Germinal center (tissue), 1 donor: ENCODE data around the gene C16orf74.

Experiments used
- DNase-seq: peaks from one replicate; pipeline ENCODE4 v3.0.0; 2012; ENCODE audit warnings: mixed read lengths, low spot score

C16orf74 gene

GRCh38 chr16:85695196-85696128, 55.4 kb downstream of the C16orf74 start:
- DNase-seq, result no peak

- no peak for DNase-seq
Measured at GRCh38 chr16:85690469-85691064, 60.3 kb downstream of the C16orf74 start.

- DNase-seq, result no peak
Measured at GRCh38 chr16:85689950-85690320, 61.0 kb downstream of the C16orf74 start.

DNA sequence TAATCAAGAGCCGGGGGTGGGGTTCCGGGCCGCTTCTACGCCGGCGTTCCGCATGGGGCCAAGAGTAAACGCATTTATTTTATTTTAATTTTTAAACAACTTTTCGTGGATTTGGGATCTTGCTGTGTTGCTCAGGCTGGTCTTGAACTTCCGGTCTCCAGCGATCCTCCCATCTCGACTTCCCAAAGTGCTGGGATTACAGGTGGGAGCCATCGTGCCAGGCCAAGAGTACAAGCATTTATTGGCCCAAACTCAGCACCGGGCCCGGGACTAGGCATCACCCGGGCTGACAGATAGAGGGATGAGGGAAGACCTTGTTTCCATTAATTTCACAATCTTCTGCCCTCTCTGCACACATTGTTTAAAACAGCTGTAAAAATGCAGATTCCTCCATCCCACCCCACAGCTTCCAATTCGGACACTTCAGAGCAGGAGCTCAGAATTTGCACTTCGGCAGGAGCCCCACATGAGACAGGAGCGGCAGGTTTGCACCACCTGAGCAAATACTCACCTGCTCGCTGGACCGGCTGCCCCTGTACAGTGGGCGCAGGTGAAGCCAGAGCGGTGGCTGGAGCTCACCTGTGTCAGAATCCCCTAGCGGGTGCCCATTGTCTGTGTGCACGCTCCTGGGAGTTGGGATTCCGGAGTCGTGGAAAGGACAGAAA, 61.5 kb downstream of the C16orf74 start:
- no peak for DNase-seq

DNA sequence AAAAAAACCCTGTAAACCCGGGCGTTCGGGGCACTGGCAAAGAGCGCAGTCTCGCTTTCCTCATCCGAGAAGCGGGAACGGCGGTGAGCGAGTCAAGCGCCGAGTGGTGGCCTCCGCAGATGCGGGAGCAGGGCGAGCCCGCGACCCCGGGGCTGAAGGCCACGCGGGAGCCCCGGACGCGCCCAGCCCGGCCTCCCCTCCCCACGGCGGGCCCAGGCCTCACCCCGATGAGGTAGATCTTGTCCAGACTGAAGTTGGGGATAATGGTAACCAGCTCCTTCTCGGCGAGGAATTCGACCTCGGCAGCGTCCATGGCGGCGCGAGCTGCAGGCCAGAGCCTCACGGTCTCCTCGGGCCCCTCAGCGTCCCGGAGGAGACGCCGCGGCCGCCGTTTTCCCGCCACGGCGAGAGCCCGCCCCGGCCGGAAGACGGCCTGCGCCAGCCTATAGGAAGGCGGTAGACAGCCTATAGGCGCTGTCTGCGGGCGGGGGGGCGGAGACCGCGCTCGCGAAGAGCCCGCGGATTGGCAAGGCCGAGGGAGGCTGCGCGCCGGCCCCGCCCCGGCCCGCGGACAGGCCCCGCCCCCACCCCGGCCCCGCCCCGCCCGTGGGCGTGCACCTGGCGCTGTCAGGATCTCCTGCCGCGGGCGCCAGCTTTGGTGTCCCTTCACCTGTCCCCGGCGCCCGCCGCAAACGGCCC, 62.2 kb downstream of the C16orf74 start, which contains the start of gene GINS2:
TSS of gene GINS2 (minus strand) at position 369 of the 699 bp plus-strand sequence. CDS start at position 313, 56 bp downstream.
- DNase-seq, result peak; percentile 99

GRCh38 chr16:85687651-85688471, 63.0 kb downstream of the C16orf74 start:
- no peak for DNase-seq

DNA sequence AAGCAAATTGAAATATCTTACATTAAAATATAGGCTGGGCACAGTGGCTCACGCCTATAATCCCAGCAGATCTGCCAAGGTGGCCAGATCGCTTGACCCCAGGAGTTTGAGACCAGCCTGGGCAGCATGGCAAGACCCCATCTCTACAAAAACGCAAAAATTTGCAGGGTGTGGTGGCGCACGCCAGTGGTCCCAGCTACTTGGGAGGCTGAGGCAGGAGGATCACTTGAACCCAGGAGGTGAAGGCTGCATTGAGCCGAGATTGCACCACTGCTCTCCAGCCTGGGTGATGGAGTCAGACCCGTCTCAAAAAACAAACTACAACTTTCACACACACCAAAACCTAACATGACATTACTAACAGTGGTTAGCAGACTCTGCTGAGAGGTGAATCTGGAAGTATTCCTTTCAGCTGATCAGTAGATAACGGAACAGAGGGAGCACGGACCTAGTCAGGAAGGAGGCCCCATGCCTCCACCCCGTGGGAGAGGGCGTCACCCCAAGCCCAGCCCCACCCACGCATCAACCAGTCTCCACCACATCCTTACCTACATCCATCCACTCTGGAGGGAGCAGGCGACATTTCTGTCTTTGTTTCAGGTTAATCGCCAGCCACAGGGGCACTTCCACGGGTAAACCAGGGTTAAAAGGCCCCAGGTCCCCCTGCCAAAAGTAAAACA, 63.8 kb downstream of the C16orf74 start:
- peak; percentile 45 for DNase-seq

DNA sequence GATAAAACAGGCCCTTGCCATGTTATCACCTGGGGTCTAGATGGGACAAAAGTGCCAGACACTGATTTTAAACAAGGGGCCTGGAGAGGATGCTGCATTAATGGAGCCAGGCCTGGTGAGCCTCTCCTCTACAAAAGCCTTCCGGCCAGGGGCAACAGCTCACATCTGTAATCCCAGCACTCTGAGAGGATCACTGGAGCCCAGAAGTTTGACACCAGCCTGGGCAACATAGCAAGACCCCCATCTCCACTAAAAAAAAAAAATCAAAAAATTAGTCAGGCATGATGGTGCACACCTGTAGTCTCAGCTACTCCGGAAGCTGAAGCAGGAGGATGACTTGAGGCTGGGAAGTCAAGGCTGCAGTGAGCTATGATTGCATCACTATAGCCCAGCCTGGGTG, 65.6 kb downstream of the C16orf74 start:
- DNase-seq, result no peak

DNA sequence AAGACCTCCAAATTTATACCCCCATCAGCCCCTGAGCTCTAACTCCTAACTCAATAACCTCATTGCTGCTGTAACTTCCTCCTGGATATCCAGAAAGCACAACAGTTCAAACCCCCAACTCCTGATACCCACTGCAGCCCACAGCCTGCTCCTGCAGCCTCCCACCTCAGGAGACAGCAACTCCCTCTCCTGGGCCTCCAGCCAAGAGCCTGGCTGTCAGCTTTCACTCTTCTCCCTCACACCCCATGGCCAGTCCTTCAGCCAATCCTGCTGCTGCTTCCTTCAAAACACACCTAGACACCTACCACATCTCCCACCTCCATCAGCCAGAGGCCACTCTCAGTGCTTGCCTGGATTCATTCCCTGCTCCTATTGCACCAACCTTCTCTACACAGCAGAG, 67.5 kb downstream of the C16orf74 start:
- DNase-seq, result no peak

DNA sequence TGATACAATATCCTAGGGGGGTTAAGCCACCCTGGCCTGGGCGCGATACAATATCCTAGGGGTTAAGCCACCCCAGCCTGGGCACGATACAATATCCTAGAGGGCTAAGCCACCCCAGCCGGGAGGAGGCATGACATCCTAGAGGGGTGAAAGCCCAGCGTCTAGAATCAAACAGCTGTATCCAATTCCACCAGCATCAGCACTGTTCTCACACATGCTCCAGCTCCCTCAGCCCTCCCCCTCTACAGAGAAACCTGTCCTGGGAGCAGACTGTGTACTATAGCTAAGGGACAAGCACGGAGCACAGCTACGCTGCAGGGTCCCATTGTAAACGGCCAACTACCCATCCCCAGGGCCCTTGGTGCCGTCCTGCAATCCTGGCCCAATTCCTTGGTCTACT, 68.4 kb downstream of the C16orf74 start:
- DNase-seq, result no peak

DNA sequence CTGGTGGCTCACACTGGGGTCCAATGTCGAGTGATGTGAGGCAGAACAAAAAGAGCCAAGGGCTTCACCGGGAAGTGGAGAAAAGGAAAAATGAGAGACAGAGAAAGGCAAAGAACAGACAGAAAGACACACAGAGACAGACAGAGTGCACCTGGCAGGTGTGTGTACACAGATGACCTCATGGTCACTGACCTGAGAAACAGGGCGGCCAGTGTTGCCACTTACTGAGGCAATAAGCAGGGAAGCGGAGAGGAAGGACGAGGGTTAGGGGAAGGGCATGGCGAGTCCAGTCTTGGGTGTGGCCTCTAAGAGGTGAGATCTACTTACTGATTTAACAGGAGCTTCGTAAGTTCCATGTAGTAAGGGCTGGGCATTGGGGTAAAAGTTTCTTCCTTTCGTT, 69.6 kb downstream of the C16orf74 start:
- no peak for DNase-seq

GRCh38 chr16:85680352-85680944, 70.4 kb downstream of the C16orf74 start:
- DNase-seq, result no peak

DNA sequence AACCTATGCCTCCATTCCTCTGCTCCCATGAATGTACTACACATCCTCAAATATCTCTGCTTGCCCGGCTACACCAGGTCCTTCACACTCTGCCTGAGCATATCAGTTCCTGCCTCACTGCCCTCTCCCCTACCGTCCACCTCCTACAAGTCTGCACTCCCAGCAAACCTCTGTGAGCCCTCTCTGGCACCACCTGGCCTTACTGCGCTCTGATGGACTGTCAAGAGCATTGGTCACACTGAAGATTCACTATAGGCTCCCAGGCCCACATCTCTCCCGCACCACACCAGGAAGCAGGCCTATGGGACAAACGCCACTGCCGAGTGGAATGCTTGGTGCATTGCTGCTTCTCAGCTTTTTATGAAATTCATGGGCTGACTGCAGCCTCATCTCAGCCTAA, 71.0 kb downstream of the C16orf74 start:
- DNase-seq, result no peak

DNA sequence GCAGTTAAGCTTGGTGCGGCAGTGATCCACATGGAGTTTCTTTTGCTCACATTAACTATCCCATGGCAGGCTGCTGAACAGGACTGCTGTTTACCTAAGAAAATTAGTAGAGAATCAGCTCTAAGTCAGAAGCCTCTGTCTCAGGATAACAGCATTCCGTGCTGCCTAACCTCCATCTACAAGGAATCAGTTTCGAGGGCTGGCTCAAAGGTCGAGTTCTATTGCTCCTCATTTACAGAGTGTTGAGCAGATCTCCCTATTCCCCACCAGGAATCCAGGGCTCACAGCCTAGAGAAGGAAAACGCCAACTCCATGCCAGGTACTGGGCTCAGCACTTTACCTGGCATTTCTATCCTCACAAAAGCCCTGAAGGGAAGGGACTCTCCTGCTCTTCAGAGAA, 72.1 kb downstream of the C16orf74 start:
- no peak for DNase-seq

- no peak for DNase-seq
Measured at GRCh38 chr16:85678016-85678415, 72.9 kb downstream of the C16orf74 start.

DNA sequence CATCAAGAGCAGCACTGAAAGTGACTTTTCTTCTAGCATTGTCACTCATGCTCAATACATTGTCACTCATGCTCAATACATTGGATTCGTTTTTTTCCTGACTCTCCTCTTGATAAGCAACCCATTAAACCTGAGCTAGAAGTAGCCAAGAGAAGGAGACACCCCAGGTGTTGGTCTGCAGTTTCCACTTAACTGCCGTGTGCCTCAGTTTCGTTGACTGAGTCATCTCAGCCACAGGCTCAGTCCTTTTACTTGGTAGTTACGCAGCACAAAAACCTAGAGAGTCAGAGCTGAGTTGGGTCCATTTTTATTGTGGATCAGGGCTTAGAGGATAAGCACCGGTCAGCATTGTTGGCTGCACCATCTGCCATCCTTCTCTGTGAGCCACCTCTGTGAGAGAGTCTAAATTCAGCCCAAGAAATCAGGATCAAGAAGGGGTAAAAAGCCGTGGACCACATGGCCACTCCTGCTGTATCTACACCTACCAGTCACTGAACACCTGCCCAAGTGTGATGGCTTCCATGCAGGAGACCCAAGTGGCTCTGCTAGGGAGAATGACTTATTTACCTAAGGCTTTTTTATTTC, 73.4 kb downstream of the C16orf74 start:
- no peak for DNase-seq

GRCh38 chr16:85676466-85676865, 74.4 kb downstream of the C16orf74 start:
- no peak for DNase-seq

DNA sequence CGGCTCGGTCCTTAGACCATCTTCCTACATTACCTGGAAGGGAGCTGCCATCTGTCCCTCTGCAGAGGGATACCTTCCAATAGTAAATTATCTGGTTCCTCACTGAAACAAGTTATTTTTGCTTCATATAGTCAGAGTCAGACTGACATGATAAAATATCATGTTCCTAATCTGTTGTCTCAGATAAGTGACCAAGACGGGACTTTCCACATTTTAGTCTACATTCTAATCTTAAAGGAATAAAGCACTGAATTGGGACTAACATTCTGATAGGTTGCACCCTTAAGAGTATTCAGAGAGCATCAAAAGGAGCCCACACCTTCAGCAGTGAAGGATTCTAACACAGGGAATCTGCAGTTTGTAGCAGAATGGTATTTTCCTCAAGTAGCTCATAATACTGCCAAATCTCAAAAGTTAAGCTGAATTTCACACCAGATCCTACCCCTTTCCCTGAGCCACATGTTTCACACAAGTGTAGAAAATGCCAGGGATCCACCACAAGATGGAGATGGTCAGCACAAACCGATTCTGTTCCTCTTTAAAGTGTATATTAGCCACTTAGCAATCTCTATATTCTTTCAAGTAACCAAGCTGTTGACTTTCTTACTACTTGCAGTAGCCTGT, 75.5 kb downstream of the C16orf74 start:
- no peak for DNase-seq

DNA sequence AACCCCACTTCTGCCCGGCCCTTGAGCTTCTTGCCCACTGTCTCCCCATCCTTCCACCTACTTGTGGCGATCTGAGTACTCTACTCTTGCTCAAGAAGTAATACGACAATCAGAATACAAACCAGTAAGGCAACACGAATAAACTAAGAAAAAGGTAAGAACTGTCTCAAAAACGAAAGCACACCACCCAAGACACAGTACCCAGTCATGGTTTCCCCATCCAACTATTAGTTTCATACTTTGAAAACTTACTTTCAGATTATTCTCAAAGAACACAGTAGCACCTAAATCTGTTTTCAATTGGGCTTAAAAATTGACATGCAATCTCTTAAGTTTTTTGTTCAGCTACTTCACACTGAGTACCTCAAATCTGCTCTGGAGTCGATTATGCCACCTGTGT, 76.1 kb downstream of the C16orf74 start:
- no peak for DNase-seq

- no peak for DNase-seq
Measured at GRCh38 chr16:85674418-85674755, 76.5 kb downstream of the C16orf74 start.
